ENCODE data around the gene RHBDF1.

RHBDF1 gene

DNA sequence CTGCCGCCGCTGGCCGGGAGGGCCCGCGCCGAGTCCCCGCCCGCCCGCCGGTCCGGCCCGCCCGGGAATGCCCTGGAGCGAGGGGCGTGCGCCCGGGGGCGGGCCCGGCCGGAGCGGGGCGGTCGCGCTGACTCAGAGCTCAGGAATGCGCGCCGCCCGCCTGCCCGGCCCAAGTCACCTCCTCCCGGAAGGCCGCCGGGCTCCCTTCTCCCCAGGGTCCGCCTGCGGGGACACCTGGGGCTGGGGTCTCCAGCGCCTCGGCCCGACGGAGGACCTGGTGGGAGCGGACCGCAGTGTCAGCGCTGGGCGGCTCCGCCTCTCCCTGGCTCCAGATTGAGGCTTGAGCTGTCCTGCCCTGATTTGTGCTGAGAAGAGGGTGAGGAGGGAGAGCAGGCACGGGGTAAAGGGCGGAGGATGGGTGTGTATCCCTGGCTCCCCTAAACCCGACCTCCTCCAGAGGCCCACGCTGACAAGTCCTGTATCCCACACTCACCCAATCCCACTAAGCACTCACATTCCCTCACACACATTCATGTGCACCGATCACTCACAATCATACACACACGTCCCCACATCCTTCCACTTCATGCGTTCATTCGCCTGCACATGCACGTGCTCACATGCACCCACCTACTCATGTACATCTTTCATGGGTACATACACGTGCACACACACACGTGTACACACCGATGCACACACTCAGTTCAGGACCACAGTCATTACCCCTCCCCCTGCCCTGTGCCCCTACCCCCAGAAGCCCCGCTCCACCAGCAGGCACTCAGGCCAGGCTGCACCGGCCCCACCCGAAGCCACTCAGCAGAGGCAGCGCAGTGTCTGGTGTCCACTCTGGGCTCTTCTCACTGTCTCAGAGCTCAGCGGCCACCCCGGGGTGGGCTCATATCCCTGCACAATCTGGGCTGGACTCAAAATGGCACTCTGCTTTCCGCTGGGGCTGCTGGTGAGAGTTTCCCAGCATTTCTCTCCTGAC is at the start of gene RHBDF1:
Gene RHBDF1, minus strand, starts transcription at position 71 of the 988 bp plus-strand sequence. CDS start 7,616 bp downstream, outside the sequence.
- DNase-seq, result no peak

DNA sequence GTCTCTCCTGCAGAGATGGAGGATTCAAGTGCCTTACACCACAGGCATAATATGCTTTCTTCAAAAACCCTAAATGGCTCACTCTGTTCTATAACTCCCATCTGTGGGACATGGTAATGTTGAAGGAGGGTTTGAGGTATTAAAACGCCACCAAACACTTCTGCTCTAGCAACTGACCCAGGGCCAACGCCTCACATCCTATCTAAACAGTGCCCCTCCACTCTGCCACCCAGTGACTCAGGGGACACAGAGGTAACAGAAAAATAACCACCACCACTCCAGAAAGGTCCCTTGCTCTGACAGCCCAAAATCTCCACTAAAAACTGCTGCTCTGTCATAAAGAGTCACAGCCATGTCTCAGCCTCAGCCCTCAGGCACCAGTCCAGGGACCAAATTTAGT is 48.3 kb upstream of the RHBDF1 start:
- no peak for DNase-seq

DNA sequence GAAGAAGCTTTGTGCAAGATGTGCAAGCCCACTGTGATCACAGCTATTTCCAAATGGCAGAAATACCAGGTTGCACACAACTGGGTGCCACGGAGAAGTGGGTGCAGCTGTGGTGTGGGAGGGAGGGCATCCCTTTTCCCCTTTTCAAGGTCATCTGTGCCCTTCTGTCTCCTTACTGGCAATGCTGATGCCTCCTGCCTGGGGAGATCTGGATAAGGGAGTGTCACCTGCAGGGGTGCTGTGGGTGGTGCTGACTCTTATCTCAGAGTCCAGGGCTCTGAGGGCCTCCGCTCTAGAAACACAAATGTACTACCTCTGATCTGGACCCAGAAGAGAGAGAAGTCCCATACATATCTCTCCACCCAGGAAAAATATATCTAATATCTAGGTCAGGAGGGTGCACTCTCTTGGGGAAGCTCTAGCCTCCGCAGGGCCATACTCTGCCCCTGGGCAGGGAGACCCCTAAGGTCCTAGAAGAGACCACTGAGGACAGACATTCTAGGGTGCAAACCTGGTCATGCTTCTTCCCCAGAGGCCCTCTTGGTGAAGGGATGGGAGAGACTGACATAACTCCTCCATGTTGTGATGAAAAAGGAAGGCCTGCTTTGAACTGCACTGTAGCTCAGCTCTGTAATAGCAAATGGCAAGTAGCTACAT is 47.5 kb upstream of the RHBDF1 start:
- no peak for DNase-seq

DNA sequence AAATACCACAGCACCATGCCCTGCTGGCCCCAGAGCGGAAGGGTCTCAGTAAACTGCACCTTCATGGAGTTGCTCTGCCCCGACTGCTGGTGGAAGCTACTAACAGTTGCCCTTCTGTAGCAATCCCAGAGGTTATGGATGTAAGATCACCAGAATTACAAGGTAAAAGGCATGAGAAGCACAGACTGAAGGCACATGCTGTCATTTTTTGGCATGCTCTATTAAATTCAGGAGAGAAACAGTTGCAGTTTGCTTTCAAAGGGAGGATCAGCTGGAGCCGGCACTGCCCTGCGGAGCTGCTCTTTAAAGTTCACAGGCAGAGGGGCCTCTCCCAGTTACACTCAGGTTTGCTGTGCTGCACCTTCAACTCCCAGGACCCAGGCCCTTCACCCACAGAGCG is 46.9 kb upstream of the RHBDF1 start:
- no peak for DNase-seq

DNA sequence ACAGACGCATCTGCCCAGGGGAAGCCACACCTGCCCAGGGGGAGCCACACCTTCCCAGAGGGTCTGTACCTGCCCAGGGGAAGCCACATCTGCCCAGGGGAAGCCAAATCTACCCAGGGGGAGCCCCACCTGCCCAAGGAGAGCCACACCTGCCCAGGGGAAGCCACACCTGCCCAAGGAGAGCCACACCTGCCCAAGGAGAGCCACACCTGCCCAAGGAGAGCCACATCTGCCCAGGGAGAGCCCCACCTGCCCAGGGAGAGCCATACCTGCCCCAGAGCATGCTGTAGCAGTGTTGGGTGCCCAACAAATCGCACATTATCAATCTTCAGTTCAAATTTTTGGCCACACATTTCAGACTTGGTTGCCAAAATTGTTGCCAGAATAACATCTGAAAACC is 46.4 kb upstream of the RHBDF1 start:
- no peak for DNase-seq

GRCh38 chr16:117379-118365 is 45.2 kb upstream of the RHBDF1 start:
- peak in 1 of 2 experiments; percentile 45 for DNase-seq

GRCh38 chr16:116015-116414 is 43.6 kb upstream of the RHBDF1 start:
- DNase-seq, result no peak

DNA sequence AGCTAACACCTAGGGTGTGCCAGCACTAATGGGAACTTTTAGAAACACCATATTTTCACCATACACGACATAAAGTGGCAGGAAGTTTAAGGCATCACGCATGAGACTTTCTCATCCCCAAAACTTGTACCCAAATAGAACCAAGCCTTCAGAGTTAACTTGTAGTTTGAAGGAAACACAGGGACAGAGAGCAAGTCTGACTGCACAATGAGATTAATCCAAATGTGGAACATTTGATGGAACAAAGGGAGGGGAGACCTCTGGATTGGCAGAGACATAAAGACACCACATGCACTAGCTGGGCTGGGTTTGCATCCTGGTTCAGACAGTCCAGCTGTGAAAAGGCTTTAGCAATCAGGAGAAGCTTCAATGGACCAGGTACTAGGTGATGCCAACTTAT is 41.9 kb upstream of the RHBDF1 start:
- DNase-seq, result no peak

DNA sequence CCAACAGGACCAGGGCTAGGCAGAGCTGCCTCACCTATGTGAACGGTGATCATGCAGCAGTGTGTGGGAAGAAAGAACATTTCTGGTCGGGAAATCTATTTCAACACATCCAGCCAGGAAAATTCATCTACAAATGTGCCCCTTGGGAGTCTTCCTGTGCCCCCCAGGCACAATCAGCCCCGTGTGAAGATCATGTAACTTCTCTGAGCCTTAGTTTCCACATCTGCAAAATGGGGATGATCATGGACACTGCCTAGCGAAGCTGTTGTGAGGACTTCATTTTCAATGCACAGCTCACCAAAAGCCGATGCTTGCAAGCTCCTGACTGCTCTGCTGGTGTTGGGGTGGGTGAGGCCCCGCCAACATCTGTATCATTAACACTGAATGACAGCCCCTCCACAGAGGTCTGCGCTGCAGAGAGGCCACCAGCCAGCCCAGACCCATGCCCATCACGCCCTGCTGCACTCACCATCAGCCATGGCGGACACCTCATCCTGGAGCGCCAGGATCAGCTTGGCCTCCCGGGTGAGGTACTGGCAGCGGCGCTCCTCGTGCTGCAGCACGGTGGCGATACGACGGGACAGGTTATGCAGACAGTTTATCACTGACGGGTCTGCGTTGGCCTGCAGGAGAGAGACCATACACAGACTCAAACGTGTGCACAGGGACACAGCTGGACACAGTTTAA is 39.9 kb upstream of the RHBDF1 start:
- DNase-seq, result no peak

GRCh38 chr16:106623-107324 is 34.3 kb upstream of the RHBDF1 start:
- peak; percentile 77 for DNase-seq

DNA sequence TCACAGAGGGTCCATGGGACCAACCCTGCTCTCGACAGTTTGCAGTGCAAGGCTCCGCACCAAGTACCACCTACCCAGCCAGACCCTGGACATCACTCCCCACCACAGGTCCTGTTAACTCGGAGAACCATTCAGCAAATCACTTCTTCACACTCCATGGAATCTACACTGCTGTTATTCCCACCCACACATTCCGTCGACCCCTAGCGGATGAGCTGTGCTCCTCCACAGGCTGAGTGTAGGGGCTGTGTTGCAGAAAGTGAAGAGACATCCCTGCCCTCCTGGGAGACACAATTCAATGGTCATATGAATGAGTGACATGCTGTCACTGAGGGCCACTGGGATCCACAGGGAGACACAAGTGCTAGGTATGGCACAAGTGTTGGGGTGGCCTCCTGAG is 33.1 kb upstream of the RHBDF1 start:
- no peak for DNase-seq

DNA sequence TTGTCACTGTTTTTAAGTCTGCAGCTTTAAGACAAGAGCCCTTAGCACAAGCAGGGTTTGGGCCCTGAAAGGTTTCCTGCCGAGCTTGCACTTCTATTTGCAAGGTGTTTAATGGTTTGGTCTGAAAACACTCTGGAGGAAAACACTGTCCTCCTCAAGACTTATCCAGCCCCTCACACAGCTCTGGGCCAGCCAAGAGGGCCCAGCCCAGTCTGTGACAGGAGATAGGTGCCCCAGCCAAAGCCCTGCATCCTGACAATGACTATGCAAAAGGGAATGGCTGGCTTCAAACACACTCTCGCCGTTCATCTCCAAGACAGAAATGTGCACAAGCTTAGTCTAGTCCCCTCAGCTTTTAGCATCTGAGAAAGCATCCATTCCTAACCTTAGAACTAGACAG is 32.5 kb upstream of the RHBDF1 start:
- DNase-seq, result no peak

DNA sequence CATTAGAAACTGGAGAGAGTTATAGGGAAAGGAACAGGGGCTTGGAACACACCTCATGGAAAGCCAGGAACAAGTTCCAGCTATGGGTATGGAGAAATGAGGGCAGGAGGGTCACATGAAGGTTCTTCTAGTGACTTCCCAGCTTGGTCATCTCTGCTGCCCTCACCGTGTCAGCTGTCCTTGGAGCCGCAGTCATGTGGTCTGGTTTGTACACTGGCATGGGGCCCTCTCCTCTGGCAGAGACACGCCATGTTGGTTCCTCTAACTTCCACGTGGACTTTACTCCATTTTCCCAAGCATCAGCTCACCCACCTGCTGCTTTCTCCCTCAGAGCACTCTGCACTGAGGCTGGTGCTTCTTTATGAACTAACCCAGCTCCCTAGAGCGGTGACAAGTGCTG is 31.9 kb upstream of the RHBDF1 start:
- no peak for DNase-seq

- no peak for DNase-seq
Observed at GRCh38 chr16:102060-102855, 29.8 kb upstream of the RHBDF1 start.

DNA sequence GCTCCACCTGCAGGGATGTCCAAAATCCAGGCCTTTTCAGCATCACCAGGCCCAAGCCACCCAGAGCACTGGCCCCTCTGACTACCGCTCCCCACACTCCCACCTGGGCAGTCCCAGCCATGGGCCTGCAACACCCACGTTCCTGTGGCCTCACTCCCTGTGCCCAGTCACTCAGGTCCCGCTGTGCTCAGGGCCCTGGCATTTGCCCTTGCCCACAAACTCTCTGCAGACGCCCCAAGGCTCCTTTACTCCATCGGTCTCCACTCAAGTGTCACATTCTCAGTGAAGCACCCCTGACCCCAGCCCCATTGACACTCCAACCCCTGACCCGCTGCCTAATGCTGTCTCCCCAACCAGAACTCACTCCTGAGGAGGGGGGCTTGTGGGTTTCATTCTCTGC is 29.2 kb upstream of the RHBDF1 start:
- DNase-seq, result no peak

DNA sequence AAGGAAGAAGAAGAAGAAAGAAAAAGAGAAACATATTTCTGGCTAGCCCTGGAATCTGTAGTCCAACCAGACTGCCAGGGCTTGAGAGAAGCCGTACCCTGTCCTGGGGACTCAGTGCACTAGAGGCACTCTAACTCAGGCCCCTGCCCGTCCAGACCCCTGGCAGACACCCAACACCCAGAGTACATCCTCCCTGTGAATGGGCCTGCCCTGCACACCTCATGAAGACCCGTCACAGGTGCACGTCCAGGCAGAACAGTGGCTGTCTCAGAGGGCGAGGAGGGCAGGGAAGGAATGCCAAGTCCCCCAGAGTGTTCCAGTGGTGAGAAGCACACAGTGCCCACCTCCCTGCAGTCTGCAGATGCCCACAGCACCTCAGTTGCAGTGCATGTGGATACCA is 28.6 kb upstream of the RHBDF1 start:
- DNase-seq, result no peak

GRCh38 chr16:97822-98221 is 25.4 kb upstream of the RHBDF1 start:
- DNase-seq, result no peak

DNA sequence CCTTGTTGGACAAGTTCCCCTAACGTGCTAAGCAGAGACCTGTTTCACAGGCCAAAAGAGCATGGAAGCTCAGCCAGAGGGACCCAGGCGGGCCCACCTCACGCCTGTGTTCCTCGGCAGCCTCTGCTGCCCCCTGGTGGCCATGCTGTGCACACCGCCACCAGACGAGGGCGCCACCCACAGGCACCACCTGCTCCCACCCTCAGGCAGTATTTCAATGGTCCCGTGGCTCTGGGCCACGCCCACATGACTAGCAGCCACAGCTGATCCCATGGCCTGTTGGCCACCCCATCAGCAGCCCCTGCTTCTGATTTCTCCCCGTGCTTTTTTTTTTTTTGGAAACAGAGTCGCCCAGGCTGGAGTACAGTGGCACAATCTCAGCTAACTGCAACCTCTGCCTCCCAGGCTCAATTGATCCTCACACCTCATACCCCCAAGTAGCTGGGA is 24.5 kb upstream of the RHBDF1 start:
- DNase-seq, result peak; percentile 73 to 86

DNA sequence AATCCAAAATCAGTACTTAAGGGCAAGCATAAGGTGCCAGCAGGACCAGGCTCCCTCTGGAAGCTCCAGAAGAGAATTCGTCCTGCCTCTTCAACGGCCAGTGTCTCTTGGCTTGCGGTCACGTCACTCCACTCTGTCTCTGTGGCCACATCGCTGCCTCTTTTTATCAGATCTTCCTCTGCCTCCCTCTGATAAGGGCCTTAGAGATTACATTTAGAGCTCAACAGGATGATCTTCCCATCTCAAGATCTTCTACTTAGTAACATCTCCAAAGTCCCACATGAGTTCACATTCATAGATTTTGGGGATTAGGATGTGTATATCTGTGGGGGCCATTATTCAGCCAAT is 22.5 kb upstream of the RHBDF1 start:
- no peak for DNase-seq

GRCh38 chr16:92431-93339 is 20.3 kb upstream of the RHBDF1 start:
- no peak for DNase-seq
